ENCODE data around the gene RAP2C. TPM values are rescaled to one million over a fixed set of nuclear protein-coding genes. Genes with fewer than 3 reads are reported as not detected.

The RAP2C gene
- total RNA-seq: 10 to 100 TPM; 27.0 to 28.1 TPM

DNA sequence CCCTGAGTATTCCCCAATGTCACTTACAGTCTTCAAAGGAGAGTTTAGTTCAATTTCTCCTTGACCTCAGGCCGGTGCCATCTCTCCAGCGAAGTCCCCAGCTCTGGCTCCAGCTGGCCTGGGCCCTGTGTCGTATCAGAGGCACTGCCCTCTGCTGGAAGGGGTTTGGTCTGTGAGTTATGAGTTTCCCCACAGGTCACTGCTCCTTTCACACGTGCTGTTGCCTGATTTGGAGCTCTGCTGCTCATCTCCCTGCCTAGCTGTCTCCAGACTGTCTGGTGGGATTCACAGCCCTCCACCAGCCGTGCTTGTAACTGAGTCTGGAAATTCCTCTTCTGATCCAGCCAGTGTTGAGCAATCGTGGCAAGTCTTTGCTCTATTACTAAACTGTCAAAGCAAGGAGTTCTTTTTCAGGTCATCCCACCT is at the start of gene RAP2C:
RAP2C (minus strand) TSS at position 105 of the 426 bp plus-strand sequence. CDS start 2,179 bp downstream, outside the sequence.
- Mint-ChIP-seq H3K4me3 (peak within 1 kb of the TSS; percentile 84), H3K9me3 (no peaks in the 10 kb centered on the region), H3K36me3 (ENCODE audit: low read depth) (peaks cover 3% of the 10 kb centered on the region), H3K4me1 (peaks cover 21% of the 10 kb centered on the region), H3K27me3 (no peaks in the 10 kb centered on the region), H3K27ac (peak within 1 kb of the TSS; percentile 92)
- CTCF ChIA-PET: interaction anchor here (0.6 to 3.0 kb wide), 8 partner anchors 11 to 391 kb away, joined by 3 to 12 read pairs (median 3); partner anchors contain the start of gene STK26
- POLR2A ChIA-PET: interaction anchor here (0.6 kb wide), 1 partner anchor 197 kb away, joined by 3 read pairs; no protein-coding TSS in a partner anchor
- DNase-seq: peak; percentile 66

DNA sequence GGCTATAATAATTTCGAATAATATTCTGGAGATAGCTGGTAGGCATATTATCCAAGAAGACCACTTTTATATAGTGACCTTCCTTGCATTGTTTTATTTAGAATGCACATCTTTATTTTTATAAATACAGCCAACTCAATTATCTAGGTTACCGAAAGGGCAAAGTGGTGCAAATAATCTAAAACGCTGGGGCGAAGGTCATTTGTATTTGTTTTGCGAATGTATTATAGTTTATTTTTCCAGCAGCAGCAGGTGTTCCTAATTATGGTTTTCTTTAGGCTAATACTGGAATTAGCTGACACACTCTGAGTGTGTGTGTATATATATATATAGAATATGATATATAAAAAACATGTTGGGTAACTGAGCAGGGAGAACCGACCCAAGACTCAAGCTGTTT is 48.1 kb upstream of the RAP2C start:
- Mint-ChIP-seq H3K9me3 (peaks cover 2% of the 10 kb centered on the region), H3K4me3 (no peak overlapping the region), H3K4me1 (peaks cover 3% of the 10 kb centered on the region), H3K27ac (no peak overlapping the region), H3K27me3 (no peaks in the 10 kb centered on the region), H3K36me3 (ENCODE audit: low read depth) (no peaks in the 10 kb centered on the region)
- ChIA-PET POLR2A (no interaction called here), CTCF (interaction anchor here (0.6 kb wide), 1 partner anchor 96 kb away, joined by 4 read pairs; no protein-coding TSS in a partner anchor)
- DNase-seq: no peak

DNA sequence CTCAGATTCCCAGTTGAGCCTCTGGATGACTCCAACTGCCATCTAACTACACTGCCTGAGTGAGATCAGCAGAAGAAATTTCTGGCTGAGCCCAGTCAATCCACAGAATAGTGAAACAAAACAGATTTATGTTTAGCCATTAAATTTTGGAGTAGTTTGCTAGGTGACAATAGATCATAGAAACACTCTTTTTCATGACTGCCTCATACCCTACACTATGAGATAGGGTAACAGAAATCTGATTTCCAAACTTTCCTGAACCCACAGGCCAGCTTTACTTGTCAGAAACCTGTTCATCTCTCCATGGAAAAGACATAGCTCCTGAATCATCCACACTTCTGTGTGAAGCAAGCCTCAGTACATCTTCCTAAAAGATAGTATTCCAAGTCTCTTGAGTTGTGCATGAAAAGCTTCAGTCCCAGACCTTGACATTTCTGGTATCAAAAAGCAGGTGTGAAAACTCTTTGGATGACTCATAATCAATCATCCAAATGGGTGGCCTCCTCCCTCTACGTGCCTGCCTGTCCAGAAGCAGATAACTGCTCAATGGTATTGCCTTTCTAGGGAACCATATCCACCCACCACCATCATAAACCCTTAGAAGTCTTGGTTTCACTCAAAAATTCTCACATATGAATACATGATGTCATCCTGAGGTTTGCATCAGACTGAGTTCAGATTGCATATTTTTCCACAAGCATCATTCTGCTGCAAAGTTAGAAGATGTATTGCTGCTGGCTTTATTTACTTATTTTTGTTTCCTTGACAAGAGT is 47.5 kb upstream of the RAP2C start:
- ChIA-PET CTCF (interaction anchor here (0.6 kb wide), 1 partner anchor 95 kb away, joined by 4 read pairs; no protein-coding TSS in a partner anchor), POLR2A (no interaction called here)
- no peaks in the 10 kb centered on the region for H3K27me3 Mint-ChIP-seq
- DNase-seq: no peak
- H3K36me3 Mint-ChIP-seq (ENCODE audit: low read depth): no peaks in the 10 kb centered on the region
- peaks cover 2% of the 10 kb centered on the region for H3K9me3 Mint-ChIP-seq
- peaks cover 3% of the 10 kb centered on the region for H3K4me1 Mint-ChIP-seq
- H3K27ac Mint-ChIP-seq: no peak overlapping the region
- no peak overlapping the region for H3K4me3 Mint-ChIP-seq

DNA sequence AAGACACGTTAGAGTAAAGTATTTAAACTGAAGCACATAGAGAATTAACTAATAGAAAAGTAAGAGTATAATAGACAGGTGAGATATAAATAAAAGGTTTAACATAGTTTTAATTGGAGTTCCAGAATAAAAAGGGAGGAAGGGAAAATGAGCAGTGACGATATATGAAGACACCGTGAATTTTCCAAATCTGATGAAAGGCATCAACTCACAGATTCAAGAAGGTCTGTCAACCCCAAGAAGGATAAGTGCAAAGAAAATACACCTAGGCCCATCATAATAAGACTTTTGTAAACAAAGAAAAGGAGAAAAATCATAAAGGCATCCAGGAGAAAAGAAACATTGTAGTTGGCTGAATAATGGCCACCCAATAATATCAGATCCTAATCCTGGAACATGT is 43.9 kb upstream of the RAP2C start:
- Mint-ChIP-seq H3K9me3 (peaks cover 5% of the 10 kb centered on the region), H3K4me1 (no peaks in the 10 kb centered on the region), H3K36me3 (ENCODE audit: low read depth) (no peaks in the 10 kb centered on the region), H3K4me3 (no peak overlapping the region), H3K27ac (no peak overlapping the region), H3K27me3 (no peaks in the 10 kb centered on the region)
- ChIA-PET POLR2A (no interaction called here), CTCF (no interaction called here)
- DNase-seq: no peak

DNA sequence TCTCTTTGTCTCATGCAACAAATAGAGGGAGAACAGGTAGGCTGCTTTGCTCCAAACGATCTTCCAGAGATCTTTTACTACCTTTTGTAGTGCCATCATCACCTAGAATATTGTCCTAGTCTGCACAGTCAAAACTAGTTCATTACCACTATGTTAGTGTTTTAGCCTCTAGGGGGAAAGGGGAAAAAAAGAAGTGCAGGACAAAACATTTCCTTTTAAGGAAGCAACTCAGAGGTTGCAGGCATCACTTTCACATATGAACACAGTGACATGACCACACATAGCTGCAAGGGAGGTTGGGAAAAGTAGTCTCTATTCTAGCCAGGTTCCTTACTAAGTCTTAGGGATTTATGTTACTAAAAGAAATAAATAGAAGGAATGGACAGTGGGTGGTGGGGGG is 39.3 kb upstream of the RAP2C start:
- CTCF ChIA-PET: no interaction called here
- POLR2A ChIA-PET: no interaction called here
- H3K27ac Mint-ChIP-seq: no peak overlapping the region
- peaks cover 2% of the 10 kb centered on the region for H3K9me3 Mint-ChIP-seq
- no peak for DNase-seq
- no peak overlapping the region for H3K4me3 Mint-ChIP-seq
- H3K4me1 Mint-ChIP-seq: no peaks in the 10 kb centered on the region
- H3K36me3 Mint-ChIP-seq (ENCODE audit: low read depth): no peaks in the 10 kb centered on the region
- no peaks in the 10 kb centered on the region for H3K27me3 Mint-ChIP-seq

DNA sequence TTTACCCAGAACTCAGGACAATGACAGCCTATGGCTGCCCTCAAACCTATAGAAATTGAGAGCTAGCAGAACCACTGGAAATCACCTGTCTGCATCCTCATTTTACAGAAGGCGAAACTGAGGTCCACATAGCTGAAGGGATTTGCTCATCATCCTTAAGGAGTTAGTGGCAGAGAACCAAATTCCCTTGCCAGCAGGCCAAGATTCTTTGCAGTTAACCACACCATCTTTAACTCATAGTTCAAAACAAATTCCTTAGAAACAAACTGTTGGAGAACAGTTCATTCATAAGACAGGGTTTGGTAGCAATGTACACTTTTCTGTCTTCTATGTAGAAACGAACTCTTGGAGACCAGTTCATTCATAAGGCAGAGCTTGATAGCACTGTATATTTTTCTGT is 37.9 kb upstream of the RAP2C start:
- CTCF ChIA-PET: no interaction called here
- H3K27ac Mint-ChIP-seq: no peak overlapping the region
- H3K4me1 Mint-ChIP-seq: no peaks in the 10 kb centered on the region
- H3K36me3 Mint-ChIP-seq (ENCODE audit: low read depth): no peaks in the 10 kb centered on the region
- DNase-seq: no peak
- H3K27me3 Mint-ChIP-seq: no peaks in the 10 kb centered on the region
- peaks cover 6% of the 10 kb centered on the region for H3K9me3 Mint-ChIP-seq
- no peak overlapping the region for H3K4me3 Mint-ChIP-seq
- POLR2A ChIA-PET: no interaction called here

DNA sequence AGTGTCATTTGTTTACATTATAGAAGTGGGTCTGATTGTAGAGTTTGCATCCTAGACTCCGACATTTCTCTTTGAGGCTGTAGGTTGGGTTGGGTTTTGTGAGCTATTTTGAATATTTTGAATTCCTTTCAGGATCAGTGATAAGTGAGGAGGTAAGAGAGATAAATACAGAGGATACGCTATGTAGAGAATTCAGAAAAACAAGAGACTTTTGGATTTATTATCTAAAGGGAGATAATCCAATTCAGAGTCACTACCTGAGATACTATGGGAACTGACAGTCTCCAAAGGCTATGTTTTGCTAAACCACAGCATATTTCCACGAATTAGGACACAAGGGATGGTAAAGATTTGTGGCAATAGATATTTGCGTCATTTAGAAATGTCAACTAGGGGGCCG is 16.9 kb upstream of the RAP2C start:
- CTCF ChIA-PET: no interaction called here

DNA sequence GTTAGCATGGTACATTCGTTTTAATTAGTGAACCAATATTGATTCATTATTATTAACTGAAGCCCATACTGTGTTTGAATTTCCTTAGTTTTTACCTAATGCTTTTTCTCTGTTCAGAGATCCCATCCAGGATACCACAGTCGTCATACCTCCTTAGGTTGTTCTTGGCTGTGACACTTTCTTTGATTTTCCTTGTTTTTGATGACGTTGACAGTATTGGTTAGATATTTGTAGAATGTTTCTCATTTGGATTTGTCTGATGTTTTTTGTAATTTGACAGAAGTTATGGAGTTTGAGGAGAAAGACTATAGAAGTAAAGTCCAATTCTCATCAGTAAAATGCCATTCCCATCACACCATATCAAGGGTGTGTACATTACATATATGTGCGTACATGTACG is 16.2 kb upstream of the RAP2C start:
- no peak for DNase-seq
- H3K4me3 Mint-ChIP-seq: no peak overlapping the region
- peaks cover 2% of the 10 kb centered on the region for H3K4me1 Mint-ChIP-seq
- no peaks in the 10 kb centered on the region for H3K27me3 Mint-ChIP-seq
- H3K9me3 Mint-ChIP-seq: no peaks in the 10 kb centered on the region
- H3K27ac Mint-ChIP-seq: no peak overlapping the region
- POLR2A ChIA-PET: no interaction called here
- H3K36me3 Mint-ChIP-seq (ENCODE audit: low read depth): no peaks in the 10 kb centered on the region
- CTCF ChIA-PET: no interaction called here

More for the DNA sequence above, 16.9 kb upstream of the RAP2C start:
- DNase-seq: no peak
- H3K9me3 Mint-ChIP-seq: no peaks in the 10 kb centered on the region
- POLR2A ChIA-PET: no interaction called here
- H3K4me3 Mint-ChIP-seq: no peak overlapping the region
- no peaks in the 10 kb centered on the region for H3K27me3 Mint-ChIP-seq
- no peak overlapping the region for H3K27ac Mint-ChIP-seq
- peaks cover 2% of the 10 kb centered on the region for H3K4me1 Mint-ChIP-seq
- H3K36me3 Mint-ChIP-seq (ENCODE audit: low read depth): no peaks in the 10 kb centered on the region

DNA sequence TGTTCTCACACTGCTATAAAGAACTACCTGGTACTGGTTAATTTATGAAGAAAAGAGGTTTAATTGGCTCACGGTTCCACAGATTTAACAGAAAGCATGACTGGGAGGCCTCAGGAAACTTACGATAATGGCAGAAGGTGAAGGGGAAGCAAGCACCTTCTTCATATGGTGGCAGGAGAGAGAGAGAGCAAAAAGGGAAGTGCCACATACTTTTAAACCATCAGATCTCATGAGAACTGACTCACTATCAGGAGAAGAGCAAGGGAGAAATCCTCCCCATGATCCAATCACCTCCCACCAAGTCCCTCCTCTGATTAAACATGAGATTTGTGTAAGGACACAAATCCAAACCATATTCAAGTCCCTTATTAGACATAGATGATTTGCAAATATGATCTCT is 12.3 kb upstream of the RAP2C start:
- ChIA-PET CTCF (no interaction called here), POLR2A (no interaction called here)
- Mint-ChIP-seq H3K27me3 (no peaks in the 10 kb centered on the region), H3K9me3 (no peaks in the 10 kb centered on the region), H3K4me1 (peaks cover 6% of the 10 kb centered on the region), H3K27ac (peak overlapping the region; percentile 75), H3K36me3 (ENCODE audit: low read depth) (no peaks in the 10 kb centered on the region), H3K4me3 (no peak overlapping the region)
- no peak for DNase-seq

DNA sequence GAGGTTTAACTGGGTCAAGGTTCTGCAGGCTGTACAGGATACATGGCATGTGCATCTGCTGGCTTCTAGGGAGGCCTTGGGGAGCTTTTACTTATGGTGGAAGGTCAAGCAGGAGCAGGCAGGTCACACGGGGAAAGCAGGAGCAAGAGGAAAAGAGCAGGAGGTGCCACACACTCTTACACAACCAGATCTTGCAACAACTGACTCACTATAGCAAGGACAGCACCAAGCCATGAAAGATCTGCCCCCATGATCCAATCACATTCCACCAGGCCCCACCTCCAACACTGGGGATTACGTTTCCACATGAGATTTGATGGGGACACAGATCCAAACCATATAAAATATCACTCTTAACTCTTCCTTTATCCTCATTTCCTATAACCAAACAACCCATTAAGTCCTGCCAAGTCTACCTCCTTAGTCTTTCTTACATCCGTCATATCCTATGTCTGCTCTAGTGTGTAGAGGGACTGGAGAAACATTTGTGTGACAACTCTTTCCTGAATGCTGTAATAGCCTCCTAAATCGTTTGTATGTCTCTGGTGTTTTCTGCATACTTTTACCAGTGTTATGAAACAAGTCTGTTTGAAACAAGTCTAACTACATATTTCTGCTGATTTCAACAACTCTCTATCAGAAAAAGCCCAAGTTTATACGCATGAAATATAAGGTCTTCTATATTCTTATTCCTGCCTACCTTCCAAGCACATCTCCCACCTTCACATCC is 8.3 kb upstream of the RAP2C start:
- Mint-ChIP-seq H3K27ac (no peak overlapping the region), H3K36me3 (ENCODE audit: low read depth) (no peaks in the 10 kb centered on the region), H3K9me3 (no peaks in the 10 kb centered on the region), H3K27me3 (no peaks in the 10 kb centered on the region), H3K4me1 (peaks cover 6% of the 10 kb centered on the region), H3K4me3 (no peak overlapping the region)
- ChIA-PET POLR2A (no interaction called here), CTCF (no interaction called here)
- no peak for DNase-seq

DNA sequence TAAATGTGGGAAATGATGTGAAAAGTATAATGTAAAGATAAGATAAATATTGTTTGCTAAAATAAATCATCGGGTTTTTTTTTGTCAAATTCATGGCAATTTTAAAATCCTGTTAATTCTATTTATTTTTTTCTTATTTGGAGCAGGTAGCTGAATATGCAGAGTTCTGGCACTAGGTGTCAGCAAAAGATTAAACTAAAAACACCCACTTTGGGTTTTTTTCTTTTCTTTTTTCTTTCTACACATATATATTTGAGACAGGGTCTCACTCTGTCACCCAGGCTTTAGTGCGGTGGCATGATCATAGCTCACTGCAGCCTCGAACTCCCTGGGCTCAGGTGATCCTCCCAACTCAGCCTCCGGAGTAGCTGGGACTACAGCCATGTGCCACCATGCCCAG is 6.9 kb upstream of the RAP2C start:
- ChIA-PET POLR2A (no interaction called here), CTCF (interaction anchor here (0.6 kb wide), 1 partner anchor 279 kb away, joined by 4 read pairs; no protein-coding TSS in a partner anchor)
- Mint-ChIP-seq H3K27me3 (no peaks in the 10 kb centered on the region), H3K27ac (no peak overlapping the region), H3K9me3 (no peaks in the 10 kb centered on the region), H3K4me1 (peaks cover 5% of the 10 kb centered on the region), H3K36me3 (ENCODE audit: low read depth) (no peaks in the 10 kb centered on the region), H3K4me3 (no peak overlapping the region)
- no peak for DNase-seq

DNA sequence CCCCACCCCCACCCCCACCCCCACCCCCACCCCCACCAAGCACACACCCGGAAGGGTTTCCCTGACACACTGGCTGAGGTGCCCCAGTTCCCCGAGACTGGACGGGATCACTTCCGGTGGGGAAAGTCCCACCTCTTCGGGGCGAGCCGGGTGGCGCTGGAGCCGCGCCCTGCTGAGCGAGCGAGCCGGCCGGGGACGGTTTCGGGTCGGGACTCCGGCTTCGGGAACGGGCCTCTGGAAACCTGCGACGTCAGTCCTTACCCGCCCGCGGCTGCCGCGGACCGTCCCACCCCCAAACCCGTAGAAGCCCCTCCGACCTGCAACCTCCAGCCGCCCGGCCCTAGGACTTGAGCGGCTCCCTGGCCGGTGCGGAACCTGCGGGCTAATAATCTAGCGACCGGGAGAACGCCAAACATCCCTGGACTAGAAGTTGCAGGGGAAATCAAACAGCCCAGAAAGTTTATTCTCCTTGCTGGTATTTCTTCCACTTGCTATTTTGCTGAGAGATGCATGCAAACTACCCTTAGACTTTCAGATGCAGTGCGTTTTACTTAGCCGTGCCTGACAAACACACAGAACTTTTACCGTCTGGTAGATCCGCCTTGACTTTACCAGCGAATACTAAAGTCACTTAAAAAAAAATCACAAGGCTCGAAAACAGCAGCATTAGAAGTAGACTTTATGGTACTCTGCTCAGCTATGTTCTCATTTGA is 991 bp downstream of the RAP2C start:
- peaks cover 28% of the 10 kb centered on the region for H3K4me1 Mint-ChIP-seq

More for the DNA sequence above, 991 bp downstream of the RAP2C start:
- Mint-ChIP-seq H3K4me3 (peak overlapping the region; percentile 84), H3K36me3 (ENCODE audit: low read depth) (peaks cover 11% of the 10 kb centered on the region), H3K27me3 (no peaks in the 10 kb centered on the region), H3K27ac (peak overlapping the region; percentile 92), H3K9me3 (no peaks in the 10 kb centered on the region)
- DNase-seq: peak; percentile 86
- CTCF ChIA-PET: interaction anchor here (1.2 to 3.0 kb wide), 2 partner anchors 126 to 376 kb away, joined by 3 to 12 read pairs; no protein-coding TSS in a partner anchor
- POLR2A ChIA-PET: no interaction called here
